Neural crest cell (in vitro differentiated cells): ENCODE data around the gene SYNGR1. TPM values are rescaled to one million over a fixed set of nuclear protein-coding genes. Genes with fewer than 3 reads are reported as not detected.
A peak's percentile ranks its signal among the peaks of the same experiment; 100 is the strongest.

ENCODE experiments used
- DNase-seq: peaks from one replicate; pipeline ENCODE4 v3.0.0; 2021; ENCODE audit warnings: low read depth, mixed read lengths, low spot score
- H3K27ac Mint-ChIP-seq: one replicate; pipeline ENCODE4 v1.8.0; 2021; ENCODE audit warnings: mild to moderate bottlenecking, mixed read lengths; ENCODE audit not compliant: unreplicated experiment
- H3K27me3 Mint-ChIP-seq: 2 replicates; pipeline ENCODE4 v1.8.0; 2021; ENCODE audit warnings: low read depth, mild to moderate bottlenecking, mixed read lengths
- H3K36me3 Mint-ChIP-seq: 2 replicates; pipeline ENCODE4 v1.8.0; 2021; ENCODE audit warnings: low read depth, mild to moderate bottlenecking, mixed read lengths
- H3K4me1 Mint-ChIP-seq: 2 replicates; pipeline ENCODE4 v1.8.0; 2021; ENCODE audit warnings: mixed read lengths
- H3K4me3 Mint-ChIP-seq: one replicate; pipeline ENCODE4 v1.8.0; 2021; ENCODE audit warnings: mild to moderate bottlenecking, mixed read lengths
- H3K9me3 Mint-ChIP-seq: 2 replicates; pipeline ENCODE4 v1.8.0; 2021; ENCODE audit warnings: mixed read lengths
- CTCF ChIP-seq: fragments of 200-600 bp; sonication (generic); conservative IDR thresholded peaks from 2 replicates; pipeline ENCODE4 v1.5.0; 2021; ENCODE audit warnings: antibody characterized with exemption, mild to moderate bottlenecking
- total RNA-seq: library from RNA; stranded (reverse); gene quantifications from 2 replicates; pipeline ENCODE4 v1.2.1, GENCODE V29; 2021

The SYNGR1 gene
- total RNA-seq, 1 donor from 2014 or later: 30.0 TPM

- H3K27ac Mint-ChIP-seq: no peak overlapping the region
These were observed 35.1 kb downstream of the SYNGR1 start for GRCh38 chr22:39384750-39385480.

GRCh38 chr22:39388261-39389011, 38.6 kb downstream of the SYNGR1 start:
- Mint-ChIP-seq H3K9me3 (peaks cover 4% of the 10 kb centered on the region), H3K4me3 (peak overlapping the region; percentile 84), H3K27me3 (peaks cover 30% of the 10 kb centered on the region), H3K4me1 (peaks cover 6% of the 10 kb centered on the region), H3K36me3 (no peaks in the 10 kb centered on the region), H3K27ac (no peak overlapping the region)
- DNase-seq: peak; percentile 91
- no peak for TF ChIP-seq CTCF

More at GRCh38 chr22:39384750-39385480, 35.1 kb downstream of the SYNGR1 start:
- Mint-ChIP-seq H3K27me3 (peaks cover 25% of the 10 kb centered on the region), H3K36me3 (peaks cover 3% of the 10 kb centered on the region), H3K9me3 (peaks cover 4% of the 10 kb centered on the region), H3K4me1 (peaks cover 6% of the 10 kb centered on the region), H3K4me3 (no peak overlapping the region)
- DNase-seq: peak; percentile 35
- peak; percentile 47 for TF ChIP-seq CTCF

- no peak for DNase-seq
- Mint-ChIP-seq H3K36me3 (no peaks in the 10 kb centered on the region), H3K9me3 (peaks cover 4% of the 10 kb centered on the region), H3K4me1 (peaks cover 6% of the 10 kb centered on the region), H3K27me3 (peaks cover 30% of the 10 kb centered on the region), H3K4me3 (peak overlapping the region; percentile 64), H3K27ac (no peak overlapping the region)
- TF ChIP-seq CTCF: no peak
These were observed 39.6 kb downstream of the SYNGR1 start for GRCh38 chr22:39389420-39389819.

- Mint-ChIP-seq H3K4me1 (no peaks in the 10 kb centered on the region), H3K36me3 (no peaks in the 10 kb centered on the region), H3K9me3 (no peaks in the 10 kb centered on the region), H3K27ac (no peak overlapping the region), H3K4me3 (peak overlapping the region; percentile 10), H3K27me3 (peaks cover 24% of the 10 kb centered on the region)
- no peak for DNase-seq
- no peak for TF ChIP-seq CTCF
These were observed 42.7 kb downstream of the SYNGR1 start for GRCh38 chr22:39392341-39392948.

- Mint-ChIP-seq H3K4me3 (peak overlapping the region; percentile 35), H3K36me3 (no peaks in the 10 kb centered on the region), H3K4me1 (peaks cover 10% of the 10 kb centered on the region), H3K27ac (no peak overlapping the region), H3K27me3 (peaks cover 3% of the 10 kb centered on the region), H3K9me3 (no peaks in the 10 kb centered on the region)
- DNase-seq: no peak
- no peak for TF ChIP-seq CTCF
These were observed 46.4 kb downstream of the SYNGR1 start for GRCh38 chr22:39395936-39396796.
